MV-4-11 (cell line): ENCODE measurements around the gene RPRD1A.
"Not testable (repeated sequence)": the region's sequence is repeated elsewhere in the genome, so short reads cannot be mapped to it uniquely, and the experiment has no call there.

ENCODE experiments used
- DNase-seq: peaks from one replicate; lab custom pipeline; 2025; lab: John Stamatoyannopoulos, UW

The RPRD1A gene

DNA sequence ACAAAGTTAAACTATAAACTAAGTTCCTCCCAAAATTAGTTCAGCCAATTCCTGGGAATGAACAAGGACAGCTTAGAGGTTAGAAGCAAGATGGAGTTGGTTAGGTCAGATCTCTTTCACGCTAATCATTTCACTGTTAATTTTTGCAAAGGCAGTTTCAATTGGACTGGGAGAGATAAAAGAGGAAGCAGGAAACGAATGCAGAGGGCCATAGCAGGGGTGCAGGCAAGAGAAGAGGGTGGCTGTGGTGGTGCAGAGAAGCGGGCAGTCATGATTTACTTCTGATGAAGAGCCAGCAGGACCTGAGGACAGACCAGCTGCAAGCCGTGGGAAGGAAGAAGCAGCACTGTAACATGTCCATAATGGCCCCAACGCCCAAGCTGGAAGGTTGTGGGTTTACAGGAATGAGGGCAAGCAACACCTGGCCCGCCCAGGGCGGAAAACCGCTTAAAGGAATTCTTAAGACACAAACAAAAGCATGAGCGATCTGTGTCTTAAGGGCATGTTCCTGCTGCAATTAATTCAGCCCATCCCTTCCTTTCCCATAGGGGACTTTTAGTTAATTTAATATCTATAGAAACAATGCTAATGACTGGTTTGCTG is 99.0 kb downstream of the RPRD1A start:
- DNase-seq = peak; percentile 70

DNA sequence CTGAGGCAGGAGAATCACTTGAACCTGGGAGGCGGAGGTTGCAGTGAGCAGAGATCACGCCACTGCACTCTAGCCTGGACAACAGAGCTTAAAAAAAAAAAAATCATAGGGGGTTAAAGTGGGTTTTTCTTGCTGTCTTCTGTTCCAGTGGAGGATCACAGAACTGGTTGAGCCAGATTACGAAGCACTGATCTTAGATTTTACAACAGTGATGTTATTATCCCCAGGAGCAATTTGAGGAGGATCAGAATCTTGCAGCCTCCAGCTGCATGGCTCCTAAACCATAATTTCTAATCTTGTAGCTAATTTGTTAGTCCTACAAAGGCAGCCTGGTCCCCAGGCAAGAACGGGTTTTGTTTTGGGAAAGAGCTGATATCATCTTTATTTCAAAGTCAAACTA is 99.5 kb downstream of the RPRD1A start:
- not testable (repeated sequence) for DNase-seq

DNA sequence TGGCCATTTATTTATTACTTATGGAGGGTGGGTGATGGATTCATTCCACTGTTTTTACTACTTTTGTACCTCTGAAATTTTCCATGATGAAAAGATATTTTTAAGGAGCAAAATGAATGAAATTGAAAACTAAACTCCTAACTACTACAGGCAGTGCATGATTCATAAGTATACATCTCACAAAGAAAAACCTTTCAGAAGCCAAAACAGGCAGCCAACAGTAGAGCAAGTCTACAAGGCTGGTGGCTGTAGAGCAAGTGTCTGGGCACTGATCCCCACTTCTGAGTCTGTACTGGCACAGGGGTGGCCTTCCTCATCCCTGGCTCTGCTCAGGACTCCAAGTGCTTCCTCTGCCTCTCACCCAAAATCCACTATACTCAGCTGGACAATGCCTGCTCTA is 103.0 kb downstream of the RPRD1A start:
- no peak for DNase-seq

- DNase-seq = no peak
Measured at GRCh38 chr18:35962320-35962719, 105.0 kb downstream of the RPRD1A start.

DNA sequence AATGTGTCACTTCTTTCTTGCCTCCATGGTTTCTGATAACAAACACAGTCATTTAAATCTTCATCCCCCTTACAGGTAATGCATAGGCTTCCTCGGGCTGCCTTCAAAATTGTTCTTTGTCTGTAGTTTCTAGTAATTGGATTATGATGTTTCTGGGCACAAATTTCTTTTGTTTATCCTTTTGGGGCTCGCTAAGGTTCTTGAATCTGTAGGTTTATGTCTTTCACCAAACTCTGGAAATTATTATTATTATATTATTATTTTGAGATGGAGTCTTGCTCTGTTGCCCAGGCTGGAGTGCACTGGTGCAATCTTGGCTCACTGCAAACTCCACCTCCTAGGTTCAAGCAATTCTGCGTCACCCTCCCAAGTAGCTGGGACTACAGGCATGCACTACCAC is 111.1 kb downstream of the RPRD1A start:
- no peak for DNase-seq

DNA sequence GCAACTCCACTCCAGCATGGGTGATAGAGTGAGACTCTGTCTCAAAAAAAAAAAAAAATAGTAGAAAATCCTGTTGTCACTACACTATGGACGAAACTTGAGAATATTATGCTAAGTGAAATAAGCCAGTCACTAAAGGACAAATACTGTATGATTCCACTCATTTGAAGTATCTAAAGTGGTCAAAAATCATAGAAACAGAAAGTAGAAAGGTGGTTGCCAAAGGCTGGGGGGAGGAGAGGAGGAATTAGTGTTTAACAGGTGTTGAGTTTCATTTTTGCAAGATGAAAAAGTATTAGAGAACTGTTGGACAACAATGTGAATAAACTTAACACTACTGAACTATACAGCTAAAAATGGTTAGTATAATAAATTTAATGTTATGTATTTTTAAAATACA is 113.7 kb downstream of the RPRD1A start:
- DNase-seq = no peak

- DNase-seq = no peak
Measured at GRCh38 chr18:35950628-35950982, 116.8 kb downstream of the RPRD1A start.

GRCh38 chr18:35949903-35950627 is 117.3 kb downstream of the RPRD1A start:
- peak; percentile 22 for DNase-seq

GRCh38 chr18:35949090-35949489 is 118.3 kb downstream of the RPRD1A start:
- DNase-seq = no peak

GRCh38 chr18:35948080-35948479 is 119.3 kb downstream of the RPRD1A start:
- no peak for DNase-seq

DNA sequence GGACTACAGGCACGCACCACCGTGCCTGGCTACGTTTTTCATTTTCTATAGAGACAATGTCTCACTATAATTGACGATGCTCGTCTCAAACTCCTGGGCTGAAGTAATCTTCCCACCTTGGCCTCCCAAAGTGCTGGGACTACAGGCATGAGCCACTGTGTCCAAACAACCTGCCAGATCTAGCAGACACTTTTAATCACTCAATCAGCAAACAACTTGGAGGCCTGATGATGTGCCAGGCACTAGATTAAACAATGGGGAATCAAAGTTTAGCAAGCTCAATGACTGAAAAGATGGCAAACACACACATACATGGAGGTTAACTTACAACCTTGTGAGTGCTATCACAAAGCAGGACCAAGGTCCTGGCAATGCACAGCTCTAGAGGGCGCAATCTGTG is 124.7 kb downstream of the RPRD1A start:
- DNase-seq = no peak

DNA sequence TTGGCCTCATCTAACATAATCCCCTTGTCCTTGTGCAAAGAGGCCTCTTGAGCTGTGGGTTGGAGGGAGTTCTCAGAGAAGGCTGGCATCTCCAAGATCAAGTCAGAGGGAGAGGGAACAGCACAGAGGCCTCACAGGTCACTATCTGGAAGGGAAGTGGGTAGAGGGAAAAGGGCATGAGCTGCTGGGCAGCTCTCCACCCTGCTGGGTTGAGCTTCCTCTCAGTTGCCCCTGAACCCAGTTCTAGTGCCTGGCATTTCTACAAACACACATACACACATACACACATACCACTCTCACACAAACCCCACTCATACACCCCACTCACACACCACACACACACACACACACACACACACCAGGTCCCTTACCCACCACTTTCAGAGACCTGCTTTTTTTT is 125.2 kb downstream of the RPRD1A start:
- no peak for DNase-seq

GRCh38 chr18:35941299-35941698 is 126.1 kb downstream of the RPRD1A start:
- no peak for DNase-seq
